ENCODE data around the gene DIP2C. TPM values are rescaled to one million over a fixed set of nuclear protein-coding genes. Genes with fewer than 3 reads are reported as not detected.

The DIP2C gene
- total RNA-seq, 1 donor from 2014 or later, result 23.1 TPM

DNA sequence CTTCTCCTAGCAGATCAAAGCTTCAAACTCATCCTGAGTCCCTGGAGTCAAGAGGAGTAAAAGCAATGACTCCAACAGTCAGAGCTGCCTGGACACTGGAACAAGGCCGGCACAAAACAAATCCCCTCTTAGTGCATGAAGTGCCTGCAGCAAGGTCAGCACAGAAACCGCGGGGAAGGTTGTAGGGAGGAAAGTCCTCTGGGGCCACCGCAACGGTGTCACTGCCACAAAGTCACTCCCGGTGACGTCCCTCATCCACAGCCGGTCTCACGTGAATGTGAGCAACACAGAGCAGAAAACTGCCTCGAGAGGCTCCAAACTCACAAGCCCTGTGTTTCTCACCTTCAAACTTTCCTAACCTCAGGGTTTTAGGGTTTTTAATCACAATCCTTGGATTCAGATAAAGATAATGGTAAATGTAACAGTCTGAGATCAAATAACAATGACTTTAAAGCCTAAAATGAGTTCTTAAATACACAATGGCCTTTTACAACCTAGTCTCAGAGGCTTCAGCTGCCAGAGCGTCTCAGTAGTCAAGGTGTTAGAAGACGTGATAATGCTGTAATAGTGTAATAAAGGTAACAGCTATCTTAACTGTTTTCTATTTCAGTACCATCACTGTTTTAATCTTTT is 279.9 kb downstream of the DIP2C start:
- DNase-seq (ENCODE audit: extremely low spot score, unreplicated experiment), result no peak
- Mint-ChIP-seq H3K9me3 (no peaks in the 10 kb centered on the region), H3K36me3 (peaks cover 61% of the 10 kb centered on the region), H3K27ac (no peak overlapping the region), H3K4me3 (no peak overlapping the region), H3K4me1 (ENCODE audit: unreplicated experiment) (peaks cover 10% of the 10 kb centered on the region), H3K27me3 (no peaks in the 10 kb centered on the region)
- TF ChIP-seq, protein P1, sequence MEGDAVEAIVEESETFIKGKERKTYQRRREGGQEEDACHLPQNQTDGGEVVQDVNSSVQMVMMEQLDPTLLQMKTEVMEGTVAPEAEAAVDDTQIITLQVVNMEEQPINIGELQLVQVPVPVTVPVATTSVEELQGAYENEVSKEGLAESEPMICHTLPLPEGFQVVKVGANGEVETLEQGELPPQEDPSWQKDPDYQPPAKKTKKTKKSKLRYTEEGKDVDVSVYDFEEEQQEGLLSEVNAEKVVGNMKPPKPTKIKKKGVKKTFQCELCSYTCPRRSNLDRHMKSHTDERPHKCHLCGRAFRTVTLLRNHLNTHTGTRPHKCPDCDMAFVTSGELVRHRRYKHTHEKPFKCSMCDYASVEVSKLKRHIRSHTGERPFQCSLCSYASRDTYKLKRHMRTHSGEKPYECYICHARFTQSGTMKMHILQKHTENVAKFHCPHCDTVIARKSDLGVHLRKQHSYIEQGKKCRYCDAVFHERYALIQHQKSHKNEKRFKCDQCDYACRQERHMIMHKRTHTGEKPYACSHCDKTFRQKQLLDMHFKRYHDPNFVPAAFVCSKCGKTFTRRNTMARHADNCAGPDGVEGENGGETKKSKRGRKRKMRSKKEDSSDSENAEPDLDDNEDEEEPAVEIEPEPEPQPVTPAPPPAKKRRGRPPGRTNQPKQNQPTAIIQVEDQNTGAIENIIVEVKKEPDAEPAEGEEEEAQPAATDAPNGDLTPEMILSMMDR (conservative IDR thresholded peaks at IDR 0.05), result no peak

DNA sequence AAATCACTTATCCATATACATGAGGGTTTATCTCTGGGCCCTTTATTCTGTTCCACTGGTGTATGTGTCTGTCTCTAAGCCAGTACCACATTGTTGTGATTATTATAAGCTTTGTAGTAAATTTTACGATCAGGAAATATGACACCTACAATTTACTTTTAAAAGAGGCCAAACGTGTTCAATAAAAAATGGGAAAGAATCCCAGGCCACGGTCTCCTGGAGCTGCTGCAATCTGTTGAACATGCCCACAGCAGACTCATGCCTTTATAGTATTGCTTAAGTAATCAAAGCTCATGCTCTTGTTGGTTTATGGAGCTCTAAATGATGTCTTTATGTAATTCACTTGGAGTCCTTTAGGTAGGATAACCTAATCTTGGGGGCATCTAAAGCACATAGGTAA is 281.2 kb downstream of the DIP2C start:
- H3K27me3 Mint-ChIP-seq, result no peaks in the 10 kb centered on the region
- no peak overlapping the region for H3K4me3 Mint-ChIP-seq
- H3K9me3 Mint-ChIP-seq, result no peaks in the 10 kb centered on the region
- H3K4me1 Mint-ChIP-seq (ENCODE audit: unreplicated experiment), result peaks cover 10% of the 10 kb centered on the region
- DNase-seq (ENCODE audit: extremely low spot score, unreplicated experiment), result no peak
- H3K27ac Mint-ChIP-seq, result no peak overlapping the region
- TF ChIP-seq, protein P1 (conservative IDR thresholded peaks at IDR 0.05), result no peak
- peaks cover 63% of the 10 kb centered on the region for H3K36me3 Mint-ChIP-seq

DNA sequence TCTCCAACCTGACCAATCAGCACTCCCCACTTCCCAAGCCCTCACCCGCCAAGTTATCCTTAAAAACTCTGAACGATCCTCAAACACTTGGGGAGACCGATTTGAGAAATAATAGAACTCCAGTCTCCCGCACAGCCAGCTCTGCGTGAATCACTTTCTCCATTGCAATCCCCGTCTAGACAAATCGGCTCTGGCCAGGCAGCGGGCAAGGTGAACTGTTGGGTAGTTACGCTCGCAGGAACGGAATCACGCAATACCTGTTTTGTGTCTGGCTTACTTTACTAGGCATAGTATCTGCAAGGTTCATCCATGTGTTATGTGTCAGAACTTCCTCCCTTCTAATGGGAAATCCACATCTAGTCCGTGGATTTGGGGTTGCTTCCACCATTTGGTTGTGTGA is 282.5 kb downstream of the DIP2C start:
- Mint-ChIP-seq H3K27ac (no peak overlapping the region), H3K36me3 (peaks cover 63% of the 10 kb centered on the region), H3K4me3 (no peak overlapping the region), H3K4me1 (ENCODE audit: unreplicated experiment) (peaks cover 5% of the 10 kb centered on the region), H3K27me3 (no peaks in the 10 kb centered on the region), H3K9me3 (no peaks in the 10 kb centered on the region)
- TF ChIP-seq, protein P1 (conservative IDR thresholded peaks at IDR 0.05), result no peak
- no peak for DNase-seq (ENCODE audit: extremely low spot score, unreplicated experiment)

DNA sequence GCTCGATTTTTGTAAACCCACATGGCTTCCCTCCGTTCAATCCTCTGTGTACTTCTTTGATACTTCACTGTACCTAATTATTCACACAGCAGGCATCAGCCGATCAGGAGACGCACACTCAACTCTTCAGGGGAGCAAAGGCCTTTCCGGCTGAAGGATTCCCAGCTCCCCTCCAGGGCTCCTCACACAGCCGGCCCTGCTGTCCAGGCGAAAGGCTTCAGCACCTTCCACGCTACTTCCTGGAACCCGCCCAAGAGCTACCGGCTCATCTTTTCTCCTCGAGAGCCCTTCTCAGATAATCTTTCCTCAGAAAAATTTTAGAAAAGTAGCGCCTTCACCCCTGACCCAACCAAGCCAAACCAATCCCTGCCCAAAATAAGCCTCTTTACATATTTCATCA is 283.8 kb downstream of the DIP2C start:
- no peak overlapping the region for H3K4me3 Mint-ChIP-seq
- peaks cover under 1% of the 10 kb centered on the region for H3K4me1 Mint-ChIP-seq (ENCODE audit: unreplicated experiment)
- H3K36me3 Mint-ChIP-seq, result peaks cover 63% of the 10 kb centered on the region
- no peak overlapping the region for H3K27ac Mint-ChIP-seq
- peak; percentile 58 for DNase-seq (ENCODE audit: extremely low spot score, unreplicated experiment)
- TF ChIP-seq, protein P1 (conservative IDR thresholded peaks at IDR 0.05), result no peak
- H3K9me3 Mint-ChIP-seq, result no peaks in the 10 kb centered on the region
- H3K27me3 Mint-ChIP-seq, result no peaks in the 10 kb centered on the region

DNA sequence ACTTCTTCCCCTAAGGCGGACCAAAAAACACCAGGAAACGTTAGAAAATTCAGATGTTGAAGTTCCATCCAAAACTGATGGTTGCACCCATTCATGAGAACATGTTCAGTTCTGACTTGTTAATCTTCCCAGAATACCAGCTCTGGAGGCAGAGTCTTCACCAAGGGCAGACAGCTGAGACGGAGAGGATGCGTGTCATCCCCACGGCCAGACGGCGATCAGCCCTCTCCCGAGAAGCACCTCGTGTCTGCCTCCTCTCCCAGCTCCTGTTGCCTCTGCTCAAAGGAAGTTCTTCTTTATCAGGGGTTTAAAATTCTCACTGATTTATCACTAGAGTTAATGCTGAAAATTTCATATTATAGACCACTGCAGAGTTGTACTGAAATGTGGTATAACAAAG is 284.5 kb downstream of the DIP2C start:
- Mint-ChIP-seq H3K9me3 (no peaks in the 10 kb centered on the region), H3K4me1 (ENCODE audit: unreplicated experiment) (no peaks in the 10 kb centered on the region), H3K27ac (no peak overlapping the region), H3K4me3 (no peak overlapping the region), H3K27me3 (no peaks in the 10 kb centered on the region), H3K36me3 (peaks cover 62% of the 10 kb centered on the region)
- TF ChIP-seq, protein P1 (conservative IDR thresholded peaks at IDR 0.05), result no peak
- DNase-seq (ENCODE audit: extremely low spot score, unreplicated experiment), result peak; percentile 58

All from type B pancreatic cell (in vitro differentiated cells).